DND-41 (cell line): Measurements from ENCODE around the gene EFR3B.

Experiments used
- CTCF ChIP-seq: IDR thresholded peaks from 2 replicates; pipeline ENCODE4 v1.5.1; 2012; ENCODE audit warnings: borderline replicate concordance, low read length, moderate library complexity, mild to moderate bottlenecking; ENCODE audit not compliant: poor library complexity, severe bottlenecking; ENCODE audit errors: extremely low read depth
- EZH2 ChIP-seq: IDR thresholded peaks from 3 replicates; pipeline ENCODE4 v1.6.1; 2012; ENCODE audit warnings: borderline replicate concordance, low read depth, mild to moderate bottlenecking, moderate library complexity, low read length, inconsistent platforms; ENCODE audit not compliant: severe bottlenecking

DNA sequence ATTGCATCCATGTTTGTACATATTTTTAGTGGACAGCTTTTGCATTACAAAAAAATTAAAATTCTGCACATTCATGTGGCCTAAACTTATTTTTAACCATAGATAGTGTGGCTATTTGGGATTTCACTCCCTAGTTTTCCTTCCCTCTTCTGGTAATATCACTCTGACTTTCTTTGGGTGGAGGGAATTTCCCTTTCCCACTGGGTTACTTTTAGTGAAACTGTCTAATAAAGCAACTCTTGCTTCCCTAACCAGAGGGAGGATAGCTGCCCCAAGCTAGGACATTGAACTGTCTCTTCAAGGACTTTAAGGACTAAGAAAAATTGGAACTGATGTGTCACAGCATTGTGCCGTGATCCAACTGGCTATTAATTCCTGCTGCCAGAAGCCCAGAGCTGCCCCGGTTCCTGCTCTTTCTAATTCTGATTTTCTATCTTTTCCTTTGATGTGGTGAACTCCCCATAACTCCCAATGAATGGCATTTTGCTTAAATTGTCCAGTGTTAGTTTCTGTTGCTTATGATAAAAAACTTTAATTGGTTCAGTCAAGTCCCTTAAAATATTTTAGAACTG is 20.0 kb upstream of the EFR3B start:
- no peak for TF ChIP-seq CTCF
- no peak for TF ChIP-seq EZH2
